Esophagus muscularis mucosa (tissue), 4 donors: Measurements from ENCODE around the gene PTPRN2. TPM values are rescaled to one million over a fixed set of nuclear protein-coding genes. Genes with fewer than 3 reads are reported as not detected.

Source experiments
- DNase-seq: peaks from one replicate; pipeline ENCODE4 v3.0.0-alpha.2; 2017; ENCODE audit errors: extremely low spot score
- H3K27ac ChIP-seq, 4 donors: fragments of 200-600 bp; sonication (generic); replicated peaks in 1 of 4; 1 replicate in 3 of 4; 2 replicates in 1 of 4; pipeline ENCODE4 v1.5.1; 2016 to 2019; ENCODE audit warnings: mild to moderate bottlenecking in 1 of 4
- H3K27me3 ChIP-seq, 4 donors: fragments of 200-600 bp; sonication (generic); one replicate each; pipeline versions ENCODE4 v1.5.1 to v1.6.0; 2016 to 2019
- H3K36me3 ChIP-seq, 4 donors: fragments of 200-600 bp; sonication (generic); one replicate each; pipeline ENCODE4 v1.5.1; 2016 to 2019
- H3K4me1 ChIP-seq, 4 donors: fragments of 200-600 bp; sonication (generic); one replicate each; pipeline ENCODE4 v1.5.1; 2016 to 2019
- H3K4me3 ChIP-seq, 4 donors: fragments of 200-600 bp; sonication (generic); 1 replicate in 2 of 4; 2 replicates in 2 of 4; pipeline ENCODE4 v1.5.1; 2016 to 2019; ENCODE audit warnings: mild to moderate bottlenecking in 4 of 4, moderate library complexity in 1 of 4
- H3K9me3 ChIP-seq, 4 donors: fragments of 200-600 bp; sonication (generic); 1 replicate in 3 of 4; 2 replicates in 1 of 4; pipeline ENCODE4 v1.5.1; 2016 to 2019
- CTCF ChIP-seq, 3 experiments: fragments of 200-600 bp in 2 of 3; fragments of 450-650 bp in 1 of 3; sonication (generic) in 2 of 3; IDR thresholded peaks; one replicate each; pipeline ENCODE4 v1.5.1; 2017 to 2019; ENCODE audit warnings: antibody characterized with exemption in 3 of 3, mild to moderate bottlenecking in 2 of 3, moderate library complexity in 1 of 3
- EP300 ChIP-seq: sonication (generic); formaldehyde crosslinking; IDR thresholded peaks from one replicate; pipeline ENCODE4 v1.6.1; 2017; ENCODE audit warnings: antibody characterized with exemption
- POLR2A ChIP-seq: fragments of 450-650 bp; IDR thresholded peaks from one replicate; pipeline ENCODE4 v1.6.1; 2017; ENCODE audit warnings: antibody characterized with exemption, moderate library complexity, mild to moderate bottlenecking, low read depth
- POLR2AphosphoS5 ChIP-seq, 2 donors: sonication (generic); formaldehyde crosslinking; IDR thresholded peaks; one replicate each; pipeline ENCODE4 v1.6.1; 2017; ENCODE audit warnings: antibody characterized with exemption in 2 of 2
- WGBS: methylation state at CpG from one replicate; pipeline ENCODE4 v1.1.5; 2018; 5-methylcytosine and 5-hydroxymethylcytosine counted together
- intact Hi-C: fragments of 100-400 bp; cut with DNase I; formaldehyde crosslinking; loops from one replicate; pipeline ENCODE4 v1.15.1; 2023
- total RNA-seq, 4 donors: library from RNA; depleted of rRNA; stranded (reverse); fragments of >200 nt; gene quantifications; one replicate each; pipeline versions ENCODE4 v1.1.0 to v1.2.1, GENCODE V29; 2016

PTPRN2 gene
- total RNA-seq, 4 donors from 2014 or later: 2.1 to 3.1 (median 3.1) TPM

GRCh38 chr7:157622408-157623205, 965.0 kb downstream of the PTPRN2 start:
- no peak for DNase-seq
- H3K9me3 ChIP-seq: no peaks in the 10 kb centered on the region
- H3K36me3 ChIP-seq: no peaks in the 10 kb centered on the region
- peaks cover 0 to 14% (median 0%) of the 10 kb centered on the region in 4 donors for H3K27me3 ChIP-seq
- no peaks in the 10 kb centered on the region for H3K4me1 ChIP-seq
- no peak overlapping the region for H3K27ac ChIP-seq
- 88% methylated on average over 27 of the region's 28 CpGs for WGBS
- H3K4me3 ChIP-seq: no peak overlapping the region
- TF ChIP-seq EP300: no peak
- intact Hi-C loops: no loop called here

GRCh38 chr7:157622000-157622399, 965.6 kb downstream of the PTPRN2 start:
- no peak for TF ChIP-seq POLR2A
- TF ChIP-seq EP300: no peak
- no peak for TF ChIP-seq POLR2AphosphoS5 (IDR thresholded peaks at IDR 0.05)
- TF ChIP-seq CTCF (IDR thresholded peaks at IDR 0.05): no peak
- WGBS: 83% methylated on average over 11 of the region's 11 CpGs
- no peak for DNase-seq
- intact Hi-C loops: no loop called here
- Histone ChIP-seq H3K27ac (no peak overlapping the region), H3K36me3 (no peaks in the 10 kb centered on the region), H3K4me1 (no peaks in the 10 kb centered on the region), H3K4me3 (no peak overlapping the region), H3K9me3 (no peaks in the 10 kb centered on the region), H3K27me3 (peaks cover 0 to 14% (median 0%) of the 10 kb centered on the region in 4 donors)

GRCh38 chr7:157621131-157621681, 966.4 kb downstream of the PTPRN2 start:
- Histone ChIP-seq H3K36me3 (no peaks in the 10 kb centered on the region), H3K4me3 (no peak overlapping the region), H3K4me1 (peaks cover 0 to 1% (median 0%) of the 10 kb centered on the region in 4 donors), H3K9me3 (no peaks in the 10 kb centered on the region), H3K27me3 (peaks cover 0 to 14% (median 0%) of the 10 kb centered on the region in 4 donors), H3K27ac (no peak overlapping the region)
- DNase-seq: no peak
- TF ChIP-seq CTCF (IDR thresholded peaks at IDR 0.05): no peak
- TF ChIP-seq EP300: no peak
- TF ChIP-seq POLR2AphosphoS5 (IDR thresholded peaks at IDR 0.05): no peak
- TF ChIP-seq POLR2A: no peak
- 90% methylated on average over 32 of the region's 33 CpGs for WGBS
- intact Hi-C loops: no loop called here

- H3K4me1 ChIP-seq: peaks cover 0 to 4% (median 0%) of the 10 kb centered on the region in 4 donors
- no peak overlapping the region for H3K4me3 ChIP-seq
- H3K36me3 ChIP-seq: no peaks in the 10 kb centered on the region
- DNase-seq: no peak
- WGBS: 84% methylated on average over 10 of the region's 11 CpGs
- no peak overlapping the region for H3K27ac ChIP-seq
- H3K27me3 ChIP-seq: peaks cover 0 to 14% (median 0%) of the 10 kb centered on the region in 4 donors
- intact Hi-C loops: no loop called here
- TF ChIP-seq POLR2A: no peak
- TF ChIP-seq EP300: no peak
- TF ChIP-seq CTCF (IDR thresholded peaks at IDR 0.05): no peak
- TF ChIP-seq POLR2AphosphoS5 (IDR thresholded peaks at IDR 0.05): no peak
- no peaks in the 10 kb centered on the region for H3K9me3 ChIP-seq
Observed at GRCh38 chr7:157620616-157621015, 967.0 kb downstream of the PTPRN2 start.

- no peaks in the 10 kb centered on the region for H3K36me3 ChIP-seq
- H3K4me3 ChIP-seq: no peak overlapping the region
- H3K27ac ChIP-seq: no peak overlapping the region
- TF ChIP-seq POLR2A: no peak
- TF ChIP-seq EP300: no peak
- no peak for TF ChIP-seq POLR2AphosphoS5 (IDR thresholded peaks at IDR 0.05)
- TF ChIP-seq CTCF (IDR thresholded peaks at IDR 0.05): no peak
- H3K4me1 ChIP-seq: peaks cover 0 to 4% (median 0%) of the 10 kb centered on the region in 4 donors
- no peaks in the 10 kb centered on the region for H3K9me3 ChIP-seq
- intact Hi-C loops: no loop called here
- DNase-seq: no peak
- peaks cover 0 to 14% (median 0%) of the 10 kb centered on the region in 4 donors for H3K27me3 ChIP-seq
- WGBS: 89% methylated on average over 25 of the region's 26 CpGs
Observed at GRCh38 chr7:157619753-157620525, 967.7 kb downstream of the PTPRN2 start.
